GM12873 (cell line): ENCODE measurements around the gene COX18.

Source experiments
- CTCF ChIP-seq: IDR thresholded peaks from 2 replicates; pipeline ENCODE4 v1.5.1; 2012; ENCODE audit warnings: low read depth, mild to moderate bottlenecking, moderate library complexity, low read length, control low read depth; ENCODE audit not compliant: insufficient read depth; ENCODE audit errors: missing control alignments

Gene COX18

GRCh38 chr4:73068491-73069337 is 802 bp downstream of the COX18 start:
- TF ChIP-seq CTCF = no peak

GRCh38 chr4:73067971-73068394 is 1.5 kb downstream of the COX18 start:
- no peak for TF ChIP-seq CTCF

- TF ChIP-seq CTCF = no peak
Measured at GRCh38 chr4:73066928-73067327, 2.6 kb downstream of the COX18 start.

- TF ChIP-seq CTCF = no peak
Measured at GRCh38 chr4:73066445-73066844, 3.1 kb downstream of the COX18 start.

- TF ChIP-seq CTCF = no peak
Measured at GRCh38 chr4:73064536-73064935, 5.0 kb downstream of the COX18 start.

GRCh38 chr4:73055241-73055897 is 14.1 kb downstream of the COX18 start:
- no peak for TF ChIP-seq CTCF

- TF ChIP-seq CTCF = no peak
Measured at GRCh38 chr4:73053974-73054480, 15.5 kb downstream of the COX18 start.
